RCC 7860 (cell line): ENCODE measurements around the gene PSKH1.
"Not testable (repeated sequence)": the region's sequence is repeated elsewhere in the genome, so short reads cannot be mapped to it uniquely, and the experiment has no call there.

Experiments used
- DNase-seq: peaks from one replicate; pipeline ENCODE4 v3.0.0-alpha.2; 2015; ENCODE audit warnings: low spot score
- FAIRE-seq: peaks from 2 replicates; lab custom pipeline; 2012; peaks lifted over from hg19 to GRCh38; lab: Jason Lieb, UNC

PSKH1 gene

GRCh38 chr16:67885976-67886375, 7.1 kb upstream of the PSKH1 start:
- no peak for FAIRE-seq
- DNase-seq = no peak

DNA sequence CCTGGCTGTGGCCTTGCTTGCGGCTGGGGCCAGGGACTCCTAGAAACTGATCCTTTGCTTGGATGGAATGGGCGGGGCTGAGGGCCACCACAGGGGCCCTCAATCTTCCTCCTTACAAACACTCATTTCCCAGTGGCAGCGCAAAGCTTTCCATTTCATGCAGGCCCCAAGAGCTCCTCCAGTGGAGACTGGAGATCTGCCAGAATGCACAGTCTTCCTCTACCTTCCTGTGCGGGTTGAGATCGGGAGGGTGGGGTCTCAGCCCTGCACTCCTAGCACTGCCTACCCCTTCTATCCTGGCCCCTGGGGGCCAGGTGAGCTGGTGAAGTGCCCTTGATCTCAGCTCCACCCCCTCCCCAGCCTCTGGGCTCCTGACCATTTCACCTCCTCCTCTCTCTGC, 6.7 kb upstream of the PSKH1 start:
- DNase-seq (no peak), FAIRE-seq (no peak)

GRCh38 chr16:67888331-67888730, 4.7 kb upstream of the PSKH1 start:
- DNase-seq (no peak), FAIRE-seq (no peak)

DNA sequence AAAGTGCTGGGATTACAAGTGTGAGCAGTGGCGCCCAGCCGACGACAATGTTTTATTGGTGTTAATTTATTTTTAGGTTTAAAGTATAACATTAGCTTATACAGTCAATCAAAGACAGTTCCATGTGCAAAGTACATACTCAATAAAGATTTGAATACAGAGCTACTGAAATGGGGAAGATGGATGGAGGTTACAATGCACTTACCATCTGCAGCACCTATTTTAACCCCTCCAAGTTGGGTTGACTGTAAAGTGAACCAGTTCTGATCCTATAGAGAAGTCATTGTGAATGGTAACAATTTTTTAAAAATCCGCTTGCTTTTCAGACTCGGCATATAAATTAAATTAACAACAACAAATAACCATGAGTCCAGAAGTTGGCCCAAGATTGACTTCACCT, 679 bp upstream of the PSKH1 start:
- no peak for FAIRE-seq
- no peak for DNase-seq

DNA sequence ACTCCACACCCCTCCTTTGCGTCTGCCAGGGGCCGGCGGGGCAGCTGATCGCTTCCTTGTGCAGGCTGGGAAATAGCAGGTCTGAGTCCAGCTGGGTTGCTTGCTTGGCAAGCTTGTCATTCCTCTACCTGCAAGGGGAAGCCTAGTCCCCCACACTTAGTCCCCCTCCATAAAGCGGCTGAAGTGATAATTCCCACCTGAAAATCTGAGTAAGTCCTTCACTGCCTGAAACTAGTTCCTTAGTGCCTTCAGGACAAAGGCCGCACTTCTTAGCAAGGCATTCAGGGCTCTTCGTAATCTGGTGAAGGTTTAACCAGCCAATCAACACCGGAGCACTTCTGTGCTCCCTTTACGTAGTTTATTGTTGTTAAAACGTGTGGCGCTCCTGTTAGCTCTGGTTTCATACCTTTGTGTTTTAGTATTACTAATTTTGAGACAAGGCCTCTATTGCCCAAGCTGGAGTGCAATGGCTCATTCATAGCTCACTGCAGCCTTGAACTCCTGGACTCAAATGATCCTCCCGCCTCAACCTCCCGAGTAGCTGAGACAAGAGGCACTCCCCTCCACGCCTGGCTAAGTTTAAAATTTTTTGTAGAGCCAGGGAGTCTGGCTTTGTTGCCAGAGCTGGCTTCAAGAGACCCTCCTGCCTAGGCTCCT, 817 bp downstream of the PSKH1 start:
- DNase-seq (no peak), FAIRE-seq (no peak)

- DNase-seq (no peak), FAIRE-seq (no peak)
These were observed 4.2 kb downstream of the PSKH1 start for GRCh38 chr16:67897231-67897630.

- no peak for FAIRE-seq
- DNase-seq = no peak
These were observed 8.7 kb downstream of the PSKH1 start for GRCh38 chr16:67901734-67902133.

DNA sequence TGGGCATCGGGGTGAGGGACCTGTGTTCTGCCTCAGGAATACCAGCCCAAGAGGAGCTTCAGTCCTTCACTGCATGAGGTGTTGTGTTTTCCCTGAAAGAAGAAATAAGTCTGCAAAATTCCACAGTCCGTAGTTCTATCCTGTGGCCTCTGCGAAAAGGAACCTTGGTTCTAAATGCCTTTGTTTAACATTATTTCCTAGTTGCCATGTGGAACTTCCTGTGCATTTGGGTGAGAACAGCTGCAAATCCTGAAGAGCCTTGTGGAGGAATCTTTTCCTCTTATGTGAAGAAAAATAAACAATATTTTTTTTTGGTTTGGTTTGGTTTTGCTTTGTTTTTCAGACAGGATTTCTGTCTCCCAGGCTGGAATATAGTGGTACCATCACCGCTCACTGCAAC, 9.8 kb downstream of the PSKH1 start:
- DNase-seq = no peak
- FAIRE-seq = no peak

- DNase-seq = no peak
- FAIRE-seq = no peak
These were observed 14.5 kb downstream of the PSKH1 start for GRCh38 chr16:67907397-67908180.

DNA sequence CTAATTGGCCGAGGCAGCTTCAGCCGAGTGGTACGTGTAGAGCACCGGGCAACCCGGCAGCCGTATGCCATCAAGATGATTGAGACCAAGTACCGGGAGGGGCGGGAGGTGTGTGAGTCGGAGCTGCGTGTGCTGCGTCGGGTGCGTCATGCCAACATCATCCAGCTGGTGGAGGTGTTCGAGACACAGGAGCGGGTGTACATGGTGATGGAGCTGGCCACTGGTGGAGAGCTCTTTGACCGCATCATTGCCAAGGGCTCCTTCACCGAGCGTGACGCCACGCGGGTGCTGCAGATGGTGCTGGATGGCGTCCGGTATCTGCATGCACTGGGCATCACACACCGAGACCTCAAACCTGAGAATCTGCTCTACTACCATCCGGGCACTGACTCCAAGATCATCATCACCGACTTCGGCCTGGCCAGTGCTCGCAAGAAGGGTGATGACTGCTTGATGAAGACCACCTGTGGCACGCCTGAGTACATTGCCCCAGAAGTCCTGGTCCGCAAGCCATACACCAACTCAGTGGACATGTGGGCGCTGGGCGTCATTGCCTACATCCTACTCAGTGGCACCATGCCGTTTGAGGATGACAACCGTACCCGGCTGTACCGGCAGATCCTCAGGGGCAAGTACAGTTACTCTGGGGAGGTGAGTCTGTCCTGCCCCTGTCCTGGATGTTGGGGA, 16.1 kb downstream of the PSKH1 start:
- DNase-seq = no peak
- FAIRE-seq = no peak

- no peak for FAIRE-seq
- DNase-seq = no peak
These were observed 17.1 kb downstream of the PSKH1 start for GRCh38 chr16:67910158-67910557.

- FAIRE-seq = no peak
These were observed 21.9 kb downstream of the PSKH1 start for GRCh38 chr16:67914758-67915495.

GRCh38 chr16:67915496-67915769, 22.4 kb downstream of the PSKH1 start:
- not testable (repeated sequence) for DNase-seq, FAIRE-seq

More at GRCh38 chr16:67914758-67915495, 21.9 kb downstream of the PSKH1 start:
- DNase-seq = no peak

DNA sequence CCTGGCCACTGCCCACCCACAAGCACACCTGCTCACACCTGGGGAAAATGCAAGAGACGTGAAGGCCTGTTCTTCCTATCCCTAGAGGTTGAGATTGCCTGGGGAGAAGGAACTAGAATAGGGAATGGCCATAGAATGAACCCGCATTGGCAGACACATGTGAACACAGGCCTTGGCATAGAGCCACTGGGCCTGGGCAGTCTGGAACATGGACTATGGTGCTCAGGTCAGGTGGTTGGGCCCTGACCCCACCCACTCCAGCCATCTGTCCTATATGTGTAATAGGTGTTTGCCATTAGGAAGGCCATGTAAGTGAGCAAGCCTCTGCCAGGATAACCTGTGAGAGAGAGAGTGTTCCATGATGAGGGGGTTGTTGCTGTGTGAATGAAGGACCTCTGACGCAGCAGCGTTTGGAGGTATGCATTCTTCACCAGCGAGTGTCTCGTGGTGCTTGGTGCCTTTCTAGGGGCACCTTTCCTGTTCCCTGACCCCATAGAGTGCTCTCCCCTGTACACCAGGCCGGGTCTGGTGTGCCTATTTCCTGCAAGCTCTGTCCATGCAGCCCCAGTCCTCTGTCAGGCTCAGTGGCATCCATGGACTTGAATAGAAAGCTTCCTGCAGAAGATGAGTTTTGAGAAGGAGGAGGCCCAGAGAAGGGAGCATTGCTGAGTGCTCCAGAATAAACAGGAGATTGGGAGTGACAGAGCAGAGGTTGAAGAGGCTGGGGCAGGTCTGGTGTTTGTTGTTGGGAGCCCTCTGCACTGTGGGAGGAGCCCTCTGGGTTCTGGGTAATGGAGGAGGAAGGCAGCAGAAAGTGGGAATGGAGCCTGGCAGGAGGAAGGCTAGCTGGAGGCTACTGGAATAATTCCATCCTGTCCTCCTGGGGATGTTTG, 23.0 kb downstream of the PSKH1 start:
- no peak for FAIRE-seq
- no peak for DNase-seq

DNA sequence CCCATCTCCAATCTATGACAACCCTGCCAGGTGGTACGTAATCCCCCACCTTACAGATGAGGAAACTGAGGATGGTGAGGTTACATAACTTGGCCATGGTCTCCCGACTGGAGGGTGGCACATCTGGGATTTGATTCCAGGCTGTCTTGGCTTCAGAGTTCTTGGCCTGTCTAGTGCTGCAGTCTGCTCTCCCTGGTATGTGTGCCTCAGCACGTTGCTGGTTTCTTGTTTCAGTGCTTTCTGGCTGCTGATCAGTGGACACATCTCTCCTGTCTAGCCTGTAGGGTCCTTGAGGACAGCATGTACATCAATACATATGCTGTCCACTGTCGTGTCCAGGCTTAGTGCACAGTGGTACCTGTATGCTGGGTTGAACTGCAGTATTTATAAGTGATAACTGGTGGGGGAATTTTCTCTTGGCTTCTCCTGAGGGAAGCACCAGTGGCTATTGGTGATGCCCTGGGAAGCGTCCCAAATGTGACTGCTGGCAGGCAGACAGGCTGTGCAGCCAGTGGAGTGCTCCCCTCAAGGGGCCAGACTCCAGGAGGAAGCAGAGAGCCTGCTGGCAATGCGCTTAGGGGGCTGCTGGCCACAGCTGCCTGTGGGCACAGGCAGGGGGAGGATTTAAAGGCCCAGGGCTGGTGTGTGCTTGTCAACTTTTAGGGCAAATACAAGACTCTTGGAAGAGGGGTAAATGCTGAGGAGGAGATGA, 24.2 kb downstream of the PSKH1 start:
- DNase-seq (no peak), FAIRE-seq (no peak)

GRCh38 chr16:67917852-67918236, 24.8 kb downstream of the PSKH1 start:
- peak; percentile 84 for DNase-seq
- peak; percentile 91 for FAIRE-seq

GRCh38 chr16:67919622-67920221, 26.7 kb downstream of the PSKH1 start:
- FAIRE-seq (no peak), DNase-seq (no peak)

DNA sequence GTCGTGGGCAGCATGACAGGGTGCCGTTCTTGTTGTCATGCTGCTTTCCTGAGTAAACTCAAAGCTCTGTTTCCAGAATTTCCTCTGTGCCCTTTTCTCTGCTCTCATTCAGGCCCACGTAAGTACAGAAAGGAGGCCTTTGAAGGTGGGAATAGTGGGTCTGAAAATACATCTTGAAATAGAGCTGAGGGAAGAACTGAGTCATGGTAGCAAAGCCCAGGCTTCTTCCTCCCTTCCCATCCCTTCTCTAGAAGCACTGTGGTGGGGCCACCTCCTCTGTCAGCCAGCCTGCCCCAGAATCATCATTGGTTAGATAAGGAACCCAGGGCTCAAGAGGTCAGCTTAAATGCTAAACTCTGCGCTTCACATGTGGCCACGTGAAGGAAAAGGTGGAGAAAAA, 29.2 kb downstream of the PSKH1 start:
- no peak for DNase-seq

DNA sequence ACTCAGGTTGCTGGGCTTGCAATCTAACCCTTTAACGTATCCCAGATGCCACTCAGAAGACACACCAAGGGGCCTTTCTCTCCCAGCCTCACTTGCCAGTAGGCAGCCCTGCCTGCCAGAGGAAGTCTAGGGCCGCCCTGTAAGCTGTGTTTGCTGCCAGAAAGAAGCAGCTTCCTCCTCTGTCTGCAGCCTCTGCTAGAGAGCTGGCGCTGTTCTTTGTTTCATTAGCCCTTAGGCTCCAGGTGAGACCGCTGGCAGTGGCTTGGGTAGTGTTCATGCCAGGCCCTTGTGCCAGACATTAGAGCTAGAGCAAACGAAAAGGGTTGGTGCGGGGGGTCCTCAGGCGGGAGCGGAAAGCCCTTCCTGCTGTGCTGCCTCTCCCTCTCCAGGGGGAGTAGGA, 29.7 kb downstream of the PSKH1 start:
- no peak for FAIRE-seq

More for the DNA sequence above, 29.2 kb downstream of the PSKH1 start:
- FAIRE-seq = no peak

More for the DNA sequence above, 29.7 kb downstream of the PSKH1 start:
- DNase-seq = no peak
